ENCODE results near the gene PCDHGA11. TPM values are rescaled to one million over a fixed set of nuclear protein-coding genes. Genes with fewer than 3 reads are reported as not detected.
"Not testable (repeated sequence)": the region's sequence is repeated elsewhere in the genome, so short reads cannot be mapped to it uniquely, and the experiment has no call there.

The PCDHGA11 gene
- total RNA-seq, 1 experiment from 2014 or later = 8.4 TPM

GRCh38 chr5:141413540-141414069, 7.2 kb upstream of the PCDHGA11 start (continued):
- no peak for TF ChIP-seq NFE2L1 (CRISPR knock-in tag; IDR thresholded peaks at IDR 0.05)
- peak; percentile 44; the same call in 1 of the 2 replicates for TF ChIP-seq ZNF263 (CRISPR knock-in tag; IDR thresholded peaks at IDR 0.05; ENCODE audit: low read depth)
- TF ChIP-seq FOXP4 (CRISPR knock-in tag; IDR thresholded peaks at IDR 0.05) = no peak

- ATAC-seq; POLR2A ChIA-PET; DNase-seq (ENCODE audit: low spot score); H3K27ac Mint-ChIP-seq: not testable (repeated sequence)
- Mint-ChIP-seq H3K4me1 (peaks cover 28% of the 10 kb centered on the region), H3K9me3 (peaks cover 21% of the 10 kb centered on the region), H3K4me3 (peak overlapping the region; percentile 94), H3K27me3 (ENCODE audit: low read depth) (peaks cover 23% of the 10 kb centered on the region), H3K36me3 (peaks cover 35% of the 10 kb centered on the region)
- CTCF ChIA-PET = interaction anchor here (0.6 to 4.3 kb wide), 14 partner anchors 12 to 193 kb away, joined by 3 to 75 read pairs (median 24); partner anchors contain the start of genes PCDHB15, PCDHGA12, PCDHGA3 and PCDHGA9
Measured at GRCh38 chr5:141414548-141415274, 6.1 kb upstream of the PCDHGA11 start.

DNA sequence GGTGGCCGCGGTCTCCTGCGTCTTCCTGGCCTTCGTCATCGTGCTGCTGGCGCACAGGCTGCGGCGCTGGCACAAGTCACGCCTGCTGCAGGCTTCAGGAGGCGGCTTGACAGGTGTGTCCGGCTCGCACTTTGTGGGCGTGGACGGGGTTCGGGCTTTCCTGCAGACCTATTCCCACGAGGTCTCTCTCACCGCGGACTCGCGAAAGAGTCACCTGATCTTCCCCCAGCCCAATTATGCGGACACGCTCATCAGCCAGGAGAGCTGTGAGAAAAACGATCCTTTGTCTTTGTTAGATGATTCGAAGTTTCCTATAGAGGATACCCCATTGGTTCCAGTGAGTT, 5.6 kb upstream of the PCDHGA11 start:
- ATAC-seq; POLR2A ChIA-PET; DNase-seq (ENCODE audit: low spot score); H3K27ac Mint-ChIP-seq: not testable (repeated sequence)
- Mint-ChIP-seq H3K27me3 (ENCODE audit: low read depth) (peaks cover 21% of the 10 kb centered on the region), H3K9me3 (peaks cover 23% of the 10 kb centered on the region), H3K36me3 (peaks cover 37% of the 10 kb centered on the region), H3K4me3 (peak overlapping the region; percentile 16; the same call in 1 of the 2 replicates), H3K4me1 (peaks cover 30% of the 10 kb centered on the region)
- peak; percentile 18; the same call in 1 of the 2 replicates for TF ChIP-seq USF2 (CRISPR knock-in tag; IDR thresholded peaks at IDR 0.05)
- CTCF ChIA-PET = interaction anchor here (0.6 to 4.3 kb wide), 6 partner anchors 18 to 142 kb away, joined by 3 to 60 read pairs (median 4); partner anchors contain the start of genes PCDHGB5 and PCDHGC3

GRCh38 chr5:141417494-141418172, 3.2 kb upstream of the PCDHGA11 start, which contains the start of gene PCDHGB7:
Gene PCDHGB7, plus strand, starts transcription at chr5:141417677. Its CDS starts 183 bp downstream, at chr5:141417860.
- ATAC-seq (peak; percentile 79), DNase-seq (ENCODE audit: low spot score) (peak; percentile 89)
- Mint-ChIP-seq H3K27me3 (ENCODE audit: low read depth) (peaks cover 21% of the 10 kb centered on the region), H3K4me1 (peaks cover 38% of the 10 kb centered on the region), H3K4me3 (peak within 1 kb of the TSS; percentile 91), H3K27ac (peak within 1 kb of the TSS; percentile 46), H3K36me3 (peaks cover 58% of the 10 kb centered on the region), H3K9me3 (peaks cover 39% of the 10 kb centered on the region)
- POLR2A ChIA-PET = interaction anchor here (0.5 to 1.2 kb wide), 5 partner anchors 10 to 436 kb away, joined by 3 to 6 read pairs (median 5); partner anchors contain the start of genes PCDHB15 and PCDHGB6
- TF ChIP-seq ETV6 (CRISPR knock-in tag; IDR thresholded peaks at IDR 0.05) = 0 out of 2 replicates have a peak, but pooled peaks have one; percentile 23
- TF ChIP-seq, protein P1, sequence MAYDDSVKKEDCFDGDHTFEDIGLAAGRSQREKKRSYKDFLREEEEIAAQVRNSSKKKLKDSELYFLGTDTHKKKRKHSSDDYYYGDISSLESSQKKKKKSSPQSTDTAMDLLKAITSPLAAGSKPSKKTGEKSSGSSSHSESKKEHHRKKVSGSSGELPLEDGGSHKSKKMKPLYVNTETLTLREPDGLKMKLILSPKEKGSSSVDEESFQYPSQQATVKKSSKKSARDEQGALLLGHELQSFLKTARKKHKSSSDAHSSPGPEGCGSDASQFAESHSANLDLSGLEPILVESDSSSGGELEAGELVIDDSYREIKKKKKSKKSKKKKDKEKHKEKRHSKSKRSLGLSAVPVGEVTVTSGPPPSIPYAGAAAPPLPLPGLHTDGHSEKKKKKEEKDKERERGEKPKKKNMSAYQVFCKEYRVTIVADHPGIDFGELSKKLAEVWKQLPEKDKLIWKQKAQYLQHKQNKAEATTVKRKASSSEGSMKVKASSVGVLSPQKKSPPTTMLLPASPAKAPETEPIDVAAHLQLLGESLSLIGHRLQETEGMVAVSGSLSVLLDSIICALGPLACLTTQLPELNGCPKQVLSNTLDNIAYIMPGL (CRISPR knock-in tag; IDR thresholded peaks at IDR 0.05) = peak; percentile 80
- peak; percentile 70; the same call in 1 of the 2 replicates for TF ChIP-seq CTCF (IDR thresholded peaks at IDR 0.05)
- 0 out of 2 replicates have a peak, but pooled peaks have one; percentile 13 for TF ChIP-seq CREM (CRISPR knock-in tag; IDR thresholded peaks at IDR 0.05)
- 0 out of 2 replicates have a peak, but pooled peaks have one; percentile 25 for TF ChIP-seq FOXP1 (CRISPR knock-in tag; IDR thresholded peaks at IDR 0.05; ENCODE audit: borderline replicate concordance)
- CTCF ChIA-PET = interaction anchor here (0.6 to 3.4 kb wide), 52 partner anchors 9 to 282 kb away, joined by 3 to 69 read pairs (median 6); partner anchors contain the start of genes PCDHB14, PCDHB15, PCDHB16 and PCDHB5
